ENCODE measurements around the gene CBFB. TPM values are rescaled to one million over a fixed set of nuclear protein-coding genes. Genes with fewer than 3 reads are reported as not detected.

The CBFB gene
- total and polyA plus RNA-seq, 2 of the 4 experiments (the other 2 are of a cell fraction) = 44.2 to 48.0 TPM

- H3K9ac ChIP-seq (ENCODE audit: low read depth, low read length) = no peak overlapping the region
These were observed 116.0 kb downstream of the CBFB start for GRCh38 chr16:67144943-67145342.

More at GRCh38 chr16:67144943-67145342, 116.0 kb downstream of the CBFB start:
- 100% methylated on average over 1 of the region's 2 CpGs; no CpG with 5 or more reads in 1 of the 2 experiments for WGBS, 2 experiments (ENCODE audit: extremely low coverage in 2 of 2, insufficient read length in 1 of 2)
- Histone ChIP-seq H4K91ac (ENCODE audit: insufficient read depth, low read depth, low read length) (no peak overlapping the region), H3K18ac (ENCODE audit: low read depth, low read length) (no peak overlapping the region), H3K27me3 (ENCODE audit: control insufficient read depth, insufficient read depth, low read length) (no peaks in the 10 kb centered on the region), H2BK15ac (ENCODE audit: low read depth, low read length) (no peak overlapping the region), H3K4me2 (ENCODE audit: low read depth, low read length) (no peak overlapping the region), H4K8ac (ENCODE audit: low read depth in 2 of 2, low read length in 2 of 2) (no peak overlapping the region), H4K5ac (ENCODE audit: low read depth, low read length) (no peak overlapping the region), H3K4me3 (ENCODE audit: insufficient read depth, low read depth, low read length) (no peak overlapping the region), H2AK9ac (replicated peaks; ENCODE audit: low read depth, low read length, poor library complexity) (no peak overlapping the region), H3K79me1 (ENCODE audit: low read depth in 1 of 2, low read length in 2 of 2) (peaks cover 0 to 24% of the 10 kb centered on the region in 2 experiments; a peak in 2 of 4 replicates), H2BK20ac (ENCODE audit: low read depth, low read length) (no peak overlapping the region), H3K9me3 (ENCODE audit: control insufficient read depth, insufficient read depth, low read length) (no peaks in the 10 kb centered on the region), H3K27ac (ENCODE audit: insufficient read depth, low read length) (no peak overlapping the region), H2AK5ac (ENCODE audit: low read depth, low read length) (no peak overlapping the region), H3K9me1 (ENCODE audit: insufficient read depth, low read length) (peaks cover 4% of the 10 kb centered on the region; the same call in 1 of the 2 replicates), H3K23ac (ENCODE audit: low read depth, low read length) (no peak overlapping the region), H3K4ac (ENCODE audit: low read depth, low read length) (no peak overlapping the region), H2BK5ac (ENCODE audit: low read depth, low read length, poor library complexity, severe bottlenecking) (no peak overlapping the region), H4K20me1 (ENCODE audit: insufficient read depth, low read length) (peaks cover 7% of the 10 kb centered on the region; the same call in 1 of the 2 replicates), H3K14ac (replicated peaks; ENCODE audit: low read depth, low read length) (no peak overlapping the region), H3K56ac (ENCODE audit: extremely low read depth, insufficient read depth, low read length) (no peak overlapping the region), H3K4me1 (ENCODE audit: control insufficient read depth, insufficient read depth, low read length) (no peaks in the 10 kb centered on the region), H2AFZ (replicated peaks; ENCODE audit: low read length, poor library complexity) (no peak overlapping the region), H2BK120ac (ENCODE audit: low read depth, low read length) (no peak overlapping the region), H3K36me3 (ENCODE audit: control insufficient read depth, insufficient read depth, low read length) (peaks cover 80% of the 10 kb centered on the region)
- ChIA-PET CTCF (no interaction called here), POLR2A (ENCODE audit: unreplicated experiment) (no interaction called here)
- no TSS peak for BruUV-seq (replicated peaks)
- TF ChIP-seq, protein P1, sequence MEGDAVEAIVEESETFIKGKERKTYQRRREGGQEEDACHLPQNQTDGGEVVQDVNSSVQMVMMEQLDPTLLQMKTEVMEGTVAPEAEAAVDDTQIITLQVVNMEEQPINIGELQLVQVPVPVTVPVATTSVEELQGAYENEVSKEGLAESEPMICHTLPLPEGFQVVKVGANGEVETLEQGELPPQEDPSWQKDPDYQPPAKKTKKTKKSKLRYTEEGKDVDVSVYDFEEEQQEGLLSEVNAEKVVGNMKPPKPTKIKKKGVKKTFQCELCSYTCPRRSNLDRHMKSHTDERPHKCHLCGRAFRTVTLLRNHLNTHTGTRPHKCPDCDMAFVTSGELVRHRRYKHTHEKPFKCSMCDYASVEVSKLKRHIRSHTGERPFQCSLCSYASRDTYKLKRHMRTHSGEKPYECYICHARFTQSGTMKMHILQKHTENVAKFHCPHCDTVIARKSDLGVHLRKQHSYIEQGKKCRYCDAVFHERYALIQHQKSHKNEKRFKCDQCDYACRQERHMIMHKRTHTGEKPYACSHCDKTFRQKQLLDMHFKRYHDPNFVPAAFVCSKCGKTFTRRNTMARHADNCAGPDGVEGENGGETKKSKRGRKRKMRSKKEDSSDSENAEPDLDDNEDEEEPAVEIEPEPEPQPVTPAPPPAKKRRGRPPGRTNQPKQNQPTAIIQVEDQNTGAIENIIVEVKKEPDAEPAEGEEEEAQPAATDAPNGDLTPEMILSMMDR (conservative IDR thresholded peaks at IDR 0.05; ENCODE audit: low read depth, low read length) = no peak
- no peak for TF ChIP-seq CEBPB (IDR thresholded peaks at IDR 0.05; ENCODE audit: low read depth, low read length)
- no peak for TF ChIP-seq BHLHE40 (IDR thresholded peaks at IDR 0.05; ENCODE audit: low read depth, low read length)
- no peak for TF ChIP-seq MXI1 (IDR thresholded peaks at IDR 0.05; ENCODE audit: borderline replicate concordance, low read depth, low read length)
- no peak for TF ChIP-seq RCOR1 (IDR thresholded peaks at IDR 0.05; ENCODE audit: insufficient replicate concordance, low read length)
- TF ChIP-seq CHD1 (IDR thresholded peaks at IDR 0.05; ENCODE audit: low read depth, low read length) = no peak
- TF ChIP-seq ELK1 (IDR thresholded peaks at IDR 0.05; ENCODE audit: borderline replicate concordance, low read depth, low read length) = no peak
- TF ChIP-seq SMC3 (IDR thresholded peaks at IDR 0.05; ENCODE audit: low read depth, low read length) = no peak
- no peak for ATAC-seq (ENCODE audit: low read depth)
- DNase-seq = no peak
- in situ Hi-C loops (cut with MboI; ENCODE audit: low sequenced_read_pairs) = no loop called here
- intact Hi-C loops (cut with micrococcal nuclease) = no loop called here
- dilution Hi-C loops (cut with HindIII; ENCODE audit: low sequenced_read_pairs, unreplicated experiment) = no loop called here

Measured in IMR-90 (cell line).